SKM-1 (cell line): ENCODE results near the gene TOP3A.
"Not testable (repeated sequence)": the region's sequence is repeated elsewhere in the genome, so short reads cannot be mapped to it uniquely, and the experiment has no call there.

Experiments used
- DNase-seq: peaks from one replicate; lab custom pipeline; 2025; ENCODE audit not compliant: unreplicated experiment; lab: John Stamatoyannopoulos, UW

TOP3A gene

DNA sequence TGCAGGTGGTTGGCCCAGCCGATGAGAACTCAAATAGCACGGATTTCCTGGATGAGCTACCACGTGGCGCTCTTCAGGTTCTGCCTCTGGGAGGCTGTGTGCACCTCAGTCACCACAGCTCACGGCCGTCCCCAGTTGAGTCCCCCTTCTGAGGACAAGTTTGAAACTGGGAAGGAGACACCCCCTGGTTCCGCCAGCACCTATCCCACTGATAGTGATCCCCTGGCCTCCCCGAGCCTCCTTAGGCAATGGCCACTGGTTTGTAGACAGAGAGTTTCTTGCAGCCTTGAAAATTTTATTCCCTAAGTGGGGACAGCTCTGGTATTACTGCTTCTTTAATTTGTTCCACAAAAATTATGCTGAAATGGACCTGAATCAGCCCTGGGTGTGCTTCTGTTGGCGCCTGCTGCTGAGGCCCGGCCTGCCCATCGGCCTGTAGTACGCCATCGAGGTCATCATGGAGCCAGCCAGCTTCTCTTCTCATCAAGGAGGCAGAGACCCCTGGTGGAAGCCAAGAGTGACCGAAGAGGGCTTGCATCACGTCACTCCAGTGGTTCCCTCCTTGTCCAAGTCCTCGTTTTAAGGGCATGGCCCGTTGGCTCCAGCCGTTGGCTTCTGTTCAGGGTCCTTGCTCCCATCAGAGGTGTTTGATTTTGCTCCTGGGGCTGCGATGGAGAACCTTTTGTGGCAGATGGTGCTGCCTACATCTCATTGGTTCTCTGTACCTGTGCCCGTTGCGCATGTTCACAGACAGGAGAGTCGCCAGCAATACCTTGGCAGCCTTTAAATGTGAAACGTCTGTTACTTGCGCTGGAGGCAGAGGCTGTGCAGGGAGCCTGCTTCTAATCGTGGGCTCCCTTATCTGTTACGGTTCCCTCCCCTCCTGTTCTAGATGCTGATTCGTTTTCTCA, 9.6 kb upstream of the TOP3A start:
- no peak for DNase-seq

- no peak for DNase-seq
Observed at GRCh38 chr17:18323507-18324139, 8.8 kb upstream of the TOP3A start.

- DNase-seq, result no peak
Observed at GRCh38 chr17:18323007-18323406, 8.2 kb upstream of the TOP3A start.

- DNase-seq, result no peak
Observed at GRCh38 chr17:18322522-18322921, 7.7 kb upstream of the TOP3A start.

DNA sequence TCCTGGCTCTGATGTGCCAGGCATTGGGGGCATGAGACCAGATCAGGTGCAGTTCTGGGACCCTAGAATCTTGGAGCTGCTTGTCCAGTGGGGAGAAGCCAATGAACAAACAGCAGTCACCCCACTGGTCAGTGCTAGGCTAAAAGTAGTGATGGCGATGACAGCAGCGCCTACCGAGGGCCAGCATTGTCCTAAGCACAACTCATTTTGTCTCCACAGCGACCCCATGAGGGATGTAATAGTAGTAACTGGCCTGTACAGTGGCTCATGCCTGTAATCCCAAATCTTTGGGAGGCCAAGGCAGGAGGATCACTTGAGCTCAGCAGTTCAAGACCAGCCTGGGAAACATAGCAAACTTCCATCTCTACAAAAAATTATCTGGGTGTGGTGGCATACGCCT, 6.5 kb upstream of the TOP3A start:
- no peak for DNase-seq

- DNase-seq, result no peak
Observed at GRCh38 chr17:18320301-18320700, 5.5 kb upstream of the TOP3A start.

DNA sequence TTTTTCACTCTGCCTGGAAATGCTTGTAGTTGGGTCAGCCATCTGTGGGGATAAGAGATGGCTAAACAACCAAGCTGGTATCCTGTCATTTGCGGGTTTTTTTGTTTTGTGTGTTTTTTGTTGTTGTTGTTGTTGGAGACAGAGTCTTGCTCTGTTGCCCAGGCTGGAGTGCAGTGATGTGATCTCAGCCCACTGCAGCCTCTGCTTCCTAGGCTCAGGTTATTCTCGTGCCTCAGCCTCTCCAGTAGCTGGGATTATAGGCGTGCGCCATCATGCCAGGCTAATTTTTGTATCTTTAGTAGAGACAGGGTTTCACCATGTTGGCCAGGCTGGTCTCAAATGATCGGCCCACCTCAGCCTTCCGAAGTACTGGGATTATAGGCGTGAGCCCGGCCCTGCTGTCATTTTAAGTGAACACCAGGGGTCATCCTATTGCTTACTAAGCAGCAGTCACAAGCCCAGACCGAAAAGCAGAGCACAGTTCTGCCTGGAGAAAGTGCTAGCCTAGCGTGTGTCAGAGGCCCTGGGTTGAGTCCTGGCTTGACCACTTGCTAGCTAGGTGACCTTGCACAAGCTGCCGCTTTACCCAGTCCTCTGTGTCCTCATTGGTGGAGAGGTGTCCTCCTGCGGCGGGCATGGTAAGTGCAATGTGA, 4.9 kb upstream of the TOP3A start:
- DNase-seq, result no peak

- DNase-seq, result no peak
Observed at GRCh38 chr17:18318771-18319450, 4.1 kb upstream of the TOP3A start.

DNA sequence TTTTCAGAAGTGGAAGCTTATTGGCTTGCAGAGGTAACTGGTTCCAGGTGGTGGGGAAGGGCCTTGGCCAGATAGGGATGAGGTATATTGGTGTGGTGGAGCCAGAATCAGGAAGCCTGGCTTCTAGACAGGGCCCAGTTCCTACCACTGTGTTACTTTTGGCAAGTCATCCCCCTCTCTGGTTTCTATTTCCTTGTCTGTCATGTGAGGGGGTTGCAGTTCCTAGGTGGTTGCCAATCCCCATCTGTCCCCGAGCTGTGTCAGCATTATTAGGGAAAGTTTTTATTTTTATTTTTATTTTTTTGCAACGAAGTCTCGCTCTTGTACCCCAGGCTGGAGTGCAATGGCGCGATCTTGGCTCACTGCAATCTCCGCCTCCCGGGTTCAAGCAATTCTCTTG, 3.3 kb upstream of the TOP3A start:
- DNase-seq, result no peak

DNA sequence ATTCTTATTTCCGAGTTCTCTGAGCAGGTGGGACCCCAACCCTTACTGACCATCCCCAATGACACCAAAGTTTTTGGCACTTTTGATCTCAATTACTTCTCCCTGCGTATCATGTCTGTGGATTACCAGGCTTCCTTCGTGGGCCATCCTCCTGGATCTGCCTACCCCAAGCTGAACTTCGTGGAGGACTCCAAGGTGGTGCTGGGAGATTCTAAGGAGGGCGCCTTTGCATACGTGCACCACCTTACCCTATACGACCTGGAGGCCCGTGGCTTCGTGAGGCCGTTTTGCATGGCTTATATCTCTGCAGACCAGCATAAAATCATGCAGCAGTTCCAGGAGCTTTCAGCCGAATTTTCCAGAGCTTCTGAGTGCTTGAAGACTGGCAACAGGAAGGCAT, 1.2 kb upstream of the TOP3A start:
- no peak for DNase-seq

GRCh38 chr17:18315562-18315922, 748 bp upstream of the TOP3A start:
- DNase-seq, result no peak

DNA sequence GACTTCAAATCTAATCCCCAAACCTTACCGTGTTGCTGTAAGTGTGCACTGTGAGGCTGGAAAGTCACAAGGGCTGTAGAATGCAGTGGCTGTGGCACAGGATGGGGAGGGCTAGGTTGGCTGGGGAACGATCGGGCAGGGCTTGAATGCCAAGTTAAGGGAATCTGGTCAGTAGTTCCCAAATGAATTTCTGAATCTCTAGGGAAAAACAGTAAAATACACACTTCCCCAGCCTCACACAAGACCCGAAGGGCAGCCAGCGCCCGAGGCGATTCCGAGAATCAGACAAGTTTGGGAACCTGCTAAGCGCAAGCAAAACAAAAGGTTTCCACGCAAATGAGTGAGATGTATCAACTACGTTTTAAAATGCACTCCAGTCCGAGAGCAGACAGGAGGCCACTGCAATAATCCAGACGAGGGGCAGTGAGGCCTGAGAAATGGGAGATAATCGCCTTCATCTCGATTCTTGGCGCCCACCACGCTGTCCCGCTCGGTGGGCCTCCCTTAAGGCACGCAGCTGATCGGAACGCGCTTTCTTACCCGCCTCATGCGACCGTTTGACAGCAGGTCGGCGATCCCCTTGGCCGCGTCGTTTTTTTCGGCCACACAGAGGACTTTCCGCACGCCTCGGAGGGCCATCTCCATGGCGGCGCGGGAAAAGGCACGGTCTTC, 599 bp downstream of the TOP3A start:
- DNase-seq, result no peak

DNA sequence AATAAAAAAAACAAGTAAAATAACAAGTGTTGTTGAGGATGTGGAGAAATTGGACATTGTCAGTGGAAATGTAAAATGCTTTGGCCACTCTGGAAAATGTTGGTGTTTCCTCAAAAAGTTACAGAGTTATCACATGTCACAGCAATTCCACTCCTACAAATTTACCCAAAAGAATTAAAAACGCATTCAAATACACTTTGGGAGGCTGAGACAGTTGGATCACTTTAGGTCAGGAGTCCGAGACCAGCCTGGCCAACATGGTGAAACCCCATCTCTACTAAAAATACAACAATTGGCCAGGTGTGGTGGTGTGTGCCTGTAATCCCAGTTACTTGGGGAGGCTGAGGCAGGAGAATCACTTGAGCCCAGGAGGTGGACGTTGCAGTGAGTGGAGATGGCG, 5.6 kb downstream of the TOP3A start:
- DNase-seq, result no peak

- DNase-seq, result not testable (repeated sequence)
Observed at GRCh38 chr17:18303206-18303605, 11.6 kb downstream of the TOP3A start.

DNA sequence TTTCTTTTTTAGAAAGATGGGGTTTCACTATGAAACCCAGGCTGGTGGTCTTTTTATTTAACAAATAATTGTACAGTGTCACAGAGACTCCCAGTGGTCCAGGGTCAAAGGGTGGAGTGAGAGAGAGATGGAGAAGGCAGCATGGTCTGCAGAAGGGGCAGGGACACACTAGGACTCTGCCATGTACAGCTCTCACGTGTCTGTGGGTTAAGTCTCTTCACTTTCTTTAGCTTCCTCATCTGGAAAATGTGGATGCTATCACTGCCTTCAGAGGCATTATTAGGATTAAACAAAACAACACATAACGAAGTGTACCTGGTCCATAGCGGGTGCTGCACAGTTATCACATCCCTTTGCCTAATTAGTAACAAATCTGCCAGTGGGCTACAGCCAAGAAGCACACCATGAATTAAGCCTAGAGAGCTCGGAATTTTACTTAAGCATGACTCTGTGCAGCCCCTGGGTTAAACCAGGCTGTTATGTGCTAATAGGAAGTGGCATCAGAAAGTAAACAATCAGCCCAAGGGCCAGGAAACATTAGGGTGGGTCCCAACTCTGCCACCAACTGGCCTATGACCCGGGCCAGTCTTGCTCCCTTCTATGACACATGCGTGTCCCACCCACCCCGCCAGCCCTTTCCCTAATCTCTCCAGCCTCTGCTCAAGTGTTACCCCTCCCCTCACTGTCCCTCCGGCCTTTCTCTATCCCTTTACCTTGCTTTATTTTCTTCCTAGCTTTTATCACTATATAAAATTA, 13.9 kb downstream of the TOP3A start:
- DNase-seq, result no peak

DNA sequence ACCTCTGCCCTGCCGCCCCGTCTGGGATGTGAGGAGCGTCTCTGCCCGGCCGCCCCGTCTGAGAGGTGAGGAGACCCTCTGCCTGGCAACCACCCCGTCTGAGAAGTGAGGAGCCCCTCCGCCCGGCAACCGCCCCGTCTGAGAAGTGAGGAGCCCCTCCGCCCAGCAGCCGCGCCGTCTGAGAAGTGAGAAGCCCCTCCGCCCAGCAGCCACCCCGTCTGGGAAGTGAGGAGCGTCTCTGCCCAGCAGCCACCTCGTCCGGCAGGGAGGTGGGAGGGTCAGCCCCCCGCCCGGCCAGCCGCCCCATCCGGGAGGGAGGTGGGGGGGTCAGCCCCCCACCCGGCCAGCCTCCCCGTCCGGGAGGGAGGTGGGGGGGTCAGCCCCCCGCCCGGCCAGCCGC, 16.7 kb downstream of the TOP3A start:
- not testable (repeated sequence) for DNase-seq

GRCh38 chr17:18291718-18292540, 22.9 kb downstream of the TOP3A start:
- DNase-seq, result no peak

- DNase-seq, result no peak
Observed at GRCh38 chr17:18285296-18285695, 29.5 kb downstream of the TOP3A start.

DNA sequence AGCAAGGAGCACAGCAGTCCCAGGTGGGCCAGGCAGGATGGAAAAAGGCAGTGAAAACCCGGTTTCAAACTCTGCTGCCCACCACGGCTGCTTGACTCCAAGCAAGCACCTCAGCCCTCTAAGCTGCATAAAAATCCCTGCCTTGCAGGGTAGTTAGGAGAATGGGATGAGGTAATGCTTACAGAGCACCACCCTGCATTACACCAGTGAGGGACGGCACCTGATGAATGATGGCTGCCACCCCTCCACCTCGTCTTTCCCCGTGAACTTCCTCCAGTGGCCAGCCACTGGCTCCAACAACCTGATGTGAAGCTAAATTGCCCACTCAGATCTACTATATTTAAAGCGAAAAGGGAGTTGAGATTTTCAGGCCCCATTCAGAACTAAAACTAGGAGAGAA, 33.0 kb downstream of the TOP3A start:
- no peak for DNase-seq
